ENCODE measurements around the gene DAB1. TPM values are rescaled to one million over a fixed set of nuclear protein-coding genes. Genes with fewer than 3 reads are reported as not detected.

Gene DAB1
- total RNA-seq, 1 donor from 2014 or later, result 1.9 TPM

GRCh38 chr1:57015071-57015470 lies 408.8 kb downstream of the DAB1 start:
- Mint-ChIP-seq H3K4me1 (peaks cover 8% of the 10 kb centered on the region), H3K4me3 (no peak overlapping the region), H3K27ac (no peak overlapping the region), H3K9me3 (no peaks in the 10 kb centered on the region), H3K27me3 (ENCODE audit: low read depth) (peaks cover 13% of the 10 kb centered on the region), H3K36me3 (no peaks in the 10 kb centered on the region)
- no peak for DNase-seq (ENCODE audit: low spot score in 2 of 2, unreplicated experiment in 2 of 2)
- TF ChIP-seq CTCF (IDR thresholded peaks at IDR 0.05; ENCODE audit: unreplicated experiment), result no peak

- H3K36me3 Mint-ChIP-seq, result no peaks in the 10 kb centered on the region
- H3K27ac Mint-ChIP-seq, result no peak overlapping the region
- H3K4me3 Mint-ChIP-seq, result no peak overlapping the region
- peaks cover 21% of the 10 kb centered on the region for H3K27me3 Mint-ChIP-seq (ENCODE audit: low read depth)
- no peak for TF ChIP-seq CTCF (IDR thresholded peaks at IDR 0.05; ENCODE audit: unreplicated experiment)
- H3K4me1 Mint-ChIP-seq, result no peaks in the 10 kb centered on the region
- no peak for DNase-seq (ENCODE audit: low spot score in 2 of 2, unreplicated experiment in 2 of 2)
- H3K9me3 Mint-ChIP-seq, result no peaks in the 10 kb centered on the region
Measured at GRCh38 chr1:57013522-57013921, 410.3 kb downstream of the DAB1 start.

GRCh38 chr1:57012315-57012714 lies 411.5 kb downstream of the DAB1 start:
- no peak overlapping the region for H3K4me3 Mint-ChIP-seq
- H3K9me3 Mint-ChIP-seq, result no peaks in the 10 kb centered on the region
- no peak overlapping the region for H3K27ac Mint-ChIP-seq
- no peak for DNase-seq (ENCODE audit: low spot score in 2 of 2, unreplicated experiment in 2 of 2)
- H3K27me3 Mint-ChIP-seq (ENCODE audit: low read depth), result peaks cover 21% of the 10 kb centered on the region
- no peaks in the 10 kb centered on the region for H3K36me3 Mint-ChIP-seq
- no peak for TF ChIP-seq CTCF (IDR thresholded peaks at IDR 0.05; ENCODE audit: unreplicated experiment)
- peaks cover 6% of the 10 kb centered on the region for H3K4me1 Mint-ChIP-seq

GRCh38 chr1:57010511-57010910 lies 413.3 kb downstream of the DAB1 start:
- H3K27me3 Mint-ChIP-seq (ENCODE audit: low read depth), result peaks cover 27% of the 10 kb centered on the region
- H3K9me3 Mint-ChIP-seq, result no peaks in the 10 kb centered on the region
- DNase-seq (ENCODE audit: low spot score in 2 of 2, unreplicated experiment in 2 of 2), result no peak
- H3K27ac Mint-ChIP-seq, result no peak overlapping the region
- H3K4me1 Mint-ChIP-seq, result peaks cover 6% of the 10 kb centered on the region
- TF ChIP-seq CTCF (IDR thresholded peaks at IDR 0.05; ENCODE audit: unreplicated experiment), result no peak
- no peak overlapping the region for H3K4me3 Mint-ChIP-seq
- no peaks in the 10 kb centered on the region for H3K36me3 Mint-ChIP-seq

- Mint-ChIP-seq H3K27me3 (ENCODE audit: low read depth) (peaks cover 33% of the 10 kb centered on the region), H3K9me3 (no peaks in the 10 kb centered on the region), H3K27ac (no peak overlapping the region), H3K36me3 (no peaks in the 10 kb centered on the region), H3K4me1 (peaks cover 6% of the 10 kb centered on the region), H3K4me3 (no peak overlapping the region)
- TF ChIP-seq CTCF (IDR thresholded peaks at IDR 0.05; ENCODE audit: unreplicated experiment), result no peak
- DNase-seq (ENCODE audit: low spot score in 2 of 2, unreplicated experiment in 2 of 2), result no peak
Measured at GRCh38 chr1:57007948-57008347, 415.9 kb downstream of the DAB1 start.

- no peak for DNase-seq (ENCODE audit: low spot score in 2 of 2, unreplicated experiment in 2 of 2)
- Mint-ChIP-seq H3K27me3 (ENCODE audit: low read depth) (peaks cover 33% of the 10 kb centered on the region), H3K27ac (no peak overlapping the region), H3K4me1 (peaks cover 6% of the 10 kb centered on the region), H3K36me3 (no peaks in the 10 kb centered on the region), H3K4me3 (no peak overlapping the region), H3K9me3 (no peaks in the 10 kb centered on the region)
- TF ChIP-seq CTCF (IDR thresholded peaks at IDR 0.05; ENCODE audit: unreplicated experiment), result no peak
Measured at GRCh38 chr1:57007472-57007871, 416.4 kb downstream of the DAB1 start.
